Activated naive CD4-positive, alpha-beta T cell treated with anti-CD3 and anti-CD28 coated beads, Interleukin-2, amount 50 U/mL, for 16 hours (primary cell): ENCODE results near the gene ZNF749.
"Not testable (repeated sequence)": the region's sequence is repeated elsewhere in the genome, so short reads cannot be mapped to it uniquely, and the experiment has no call there.

Experiments used
- DNase-seq: peaks from one replicate; pipeline ENCODE4 v3.0.0-alpha.2; 2020

Gene ZNF749

DNA sequence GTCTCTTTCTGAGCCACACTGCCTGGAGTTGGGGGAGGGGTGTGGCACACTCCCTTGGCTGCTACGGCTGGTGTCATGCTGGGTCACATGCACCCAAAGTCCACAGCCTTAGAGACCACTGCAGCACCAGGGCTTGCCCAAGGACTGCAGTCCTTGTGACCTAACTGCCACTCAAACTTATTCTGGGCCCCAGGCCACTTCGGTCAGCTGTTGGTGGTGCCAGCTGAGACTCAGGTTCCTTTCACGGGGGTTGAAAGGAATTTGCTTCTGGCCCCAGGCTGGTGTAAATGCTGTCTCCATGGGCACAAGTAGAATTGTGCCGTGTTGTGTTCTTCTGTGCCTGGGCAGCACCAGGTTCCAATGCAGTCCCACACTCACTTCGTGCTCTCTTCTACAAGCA, 31.4 kb downstream of the ZNF749 start:
- no peak for DNase-seq

DNA sequence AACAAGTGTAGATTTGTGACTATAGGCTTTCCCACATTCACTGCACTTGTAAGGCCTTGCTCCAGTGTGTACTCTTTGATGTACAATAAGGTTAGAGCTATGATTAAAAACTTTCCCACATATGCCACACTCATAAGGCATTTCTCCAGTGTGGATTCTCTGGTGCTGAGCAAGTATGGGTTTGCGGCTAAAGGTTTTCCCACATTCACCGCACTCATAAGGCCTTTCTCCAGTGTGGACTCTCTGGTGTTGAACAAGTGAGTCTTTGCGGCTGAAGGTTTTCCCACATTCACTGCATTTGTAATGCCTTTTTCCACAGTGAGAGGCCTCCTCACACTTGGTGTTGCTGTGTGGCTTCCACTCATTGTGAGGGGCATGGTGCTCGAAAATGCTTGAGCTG, 38.5 kb downstream of the ZNF749 start:
- no peak for DNase-seq

DNA sequence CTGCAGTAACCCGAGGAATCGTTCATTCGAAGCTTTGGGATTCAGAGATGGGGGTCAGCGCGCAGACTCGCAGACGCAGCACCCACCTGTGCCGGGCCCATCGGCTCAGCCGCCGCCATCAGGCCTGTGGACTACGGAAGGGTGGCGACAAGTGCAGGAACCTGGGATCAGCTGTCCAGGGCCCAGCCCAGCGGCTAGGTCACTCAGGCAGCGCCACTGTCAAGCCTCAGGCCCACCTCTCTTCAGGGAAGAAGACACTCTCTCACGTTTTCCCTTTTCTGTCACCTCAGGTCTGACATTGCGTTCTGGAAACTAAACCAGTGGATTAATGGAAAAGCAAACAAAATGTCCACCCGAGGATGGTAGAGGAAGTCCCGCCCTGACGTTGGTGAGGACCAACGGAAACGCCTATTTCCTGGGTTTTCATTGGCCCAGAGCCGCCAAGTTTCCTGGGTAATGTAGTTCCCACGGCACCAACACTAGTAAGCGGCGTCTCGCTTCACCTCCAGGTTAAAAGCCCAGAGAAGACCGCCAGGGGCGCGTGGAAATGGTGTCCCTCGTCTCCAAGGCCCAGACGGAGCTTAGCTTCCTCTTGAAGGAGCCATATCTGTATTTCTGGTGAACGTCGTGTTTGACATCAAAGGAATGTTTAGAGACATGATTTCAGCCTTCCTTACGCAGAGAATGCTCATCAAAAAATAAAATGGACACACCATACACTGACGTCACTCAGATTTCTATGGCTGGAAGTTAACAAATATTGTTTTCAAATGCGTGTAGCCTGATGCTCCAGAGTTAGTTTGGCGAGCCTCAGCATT, 42.3 kb downstream of the ZNF749 start, which contains the start of gene ZNF772:
TSS of gene ZNF772 (minus strand) at position 376 of the 818 bp plus-strand sequence. CDS start at position 119, 257 bp downstream.
- peak; percentile 93 for DNase-seq

DNA sequence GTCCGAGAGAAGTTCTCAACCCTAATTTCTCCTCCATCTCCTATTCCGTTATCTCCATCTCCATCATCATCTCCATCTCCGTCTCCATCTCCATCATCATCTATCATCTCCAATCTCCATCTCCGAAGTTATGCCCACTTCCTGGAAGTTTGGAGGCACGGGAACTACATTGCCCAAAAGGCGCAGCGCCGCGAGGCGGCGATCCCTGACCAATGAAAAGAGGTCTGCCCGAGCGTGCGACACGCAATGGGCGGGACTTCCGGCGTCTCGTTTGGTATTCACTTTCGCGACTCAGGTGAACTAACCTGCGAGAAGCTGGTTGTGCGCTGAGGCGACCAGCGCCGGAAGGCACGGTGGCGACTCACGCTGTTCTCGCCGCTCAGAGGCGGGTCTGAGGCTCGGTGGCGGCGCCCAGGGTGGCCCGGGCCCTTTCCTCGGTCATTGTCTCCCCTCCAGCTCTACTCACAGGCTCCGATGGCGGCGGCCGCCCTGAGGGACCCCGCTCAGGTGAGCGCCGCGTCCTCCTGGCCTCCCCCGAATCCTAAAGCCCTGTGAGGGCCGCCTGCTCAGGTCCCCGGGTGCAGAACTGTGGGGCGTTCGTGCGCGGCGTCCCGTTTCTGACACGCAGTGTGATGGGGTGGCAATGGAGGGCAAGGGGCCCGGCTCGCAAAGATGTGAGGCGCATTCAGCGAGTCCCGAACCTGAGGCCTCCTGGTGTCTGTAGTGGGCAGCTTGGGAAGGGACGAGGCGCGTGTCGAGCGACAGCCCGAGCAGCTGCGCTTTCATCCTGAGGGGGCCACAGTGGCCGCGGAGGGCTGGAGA, 52.6 kb downstream of the ZNF749 start, which contains the start of gene ZNF419:
TSS of gene ZNF419 (plus strand) at position 274 of the 822 bp plus-strand sequence. CDS start at position 475, 201 bp downstream.
- peak; percentile 98 for DNase-seq

DNA sequence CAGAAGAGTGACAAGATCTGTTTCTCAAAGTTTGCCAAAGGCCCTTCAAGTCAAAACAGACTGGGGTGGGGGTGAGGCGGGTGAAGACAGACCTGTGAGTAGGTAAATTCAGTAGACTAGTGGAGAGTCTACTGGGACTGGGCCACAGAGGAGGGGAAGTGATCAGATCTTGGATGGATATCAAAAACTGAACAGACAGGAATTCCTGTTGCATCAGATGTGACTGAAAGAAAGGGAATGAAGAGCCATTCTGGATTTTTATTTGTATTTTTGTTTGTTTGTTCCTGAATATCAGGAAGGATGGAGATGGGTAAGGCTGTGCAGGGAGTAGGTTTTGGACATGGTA, 53.1 kb downstream of the ZNF749 start:
- DNase-seq: not testable (repeated sequence)
